Gastroesophageal sphincter (tissue), 4 donors: ENCODE data around the gene UPB1. TPM values are rescaled to one million over a fixed set of nuclear protein-coding genes. Genes with fewer than 3 reads are reported as not detected.

Experiments
- ATAC-seq: fragments of 150-250 bp; one replicate; pipeline ENCODE4 v1.9.1; 2016; ENCODE audit warnings: mild to moderate bottlenecking, moderate library complexity
- H3K27ac ChIP-seq, 4 donors: fragments of 200-600 bp; sonication (generic) in 3 of 4; 1 replicate in 3 of 4; 2 replicates in 1 of 4; pipeline ENCODE4 v1.5.1; 2016 to 2019
- H3K27me3 ChIP-seq: fragments of 200-600 bp; sonication (generic); one replicate; pipeline ENCODE4 v1.5.1; 2019
- H3K36me3 ChIP-seq, 2 donors: fragments of 200-600 bp; sonication (generic); one replicate each; pipeline ENCODE4 v1.5.1; 2019; ENCODE audit warnings: control low read depth in 1 of 2
- H3K4me1 ChIP-seq, 3 donors: fragments of 200-600 bp; sonication (generic); 1 replicate in 2 of 3; 2 replicates in 1 of 3; pipeline ENCODE4 v1.5.1; 2016 to 2019; ENCODE audit warnings: control low read depth in 2 of 3
- H3K4me3 ChIP-seq, 2 donors: fragments of 200-600 bp; sonication (generic); one replicate each; pipeline ENCODE4 v1.5.1; 2019; ENCODE audit warnings: mild to moderate bottlenecking in 1 of 2, moderate library complexity in 1 of 2
- H3K9me3 ChIP-seq, 3 donors: fragments of 200-600 bp; sonication (generic); one replicate each; pipeline ENCODE4 v1.5.1; 2017 to 2019; ENCODE audit warnings: control low read depth in 2 of 3
- EP300 ChIP-seq: sonication (generic); formaldehyde crosslinking; IDR thresholded peaks from one replicate; pipeline ENCODE4 v1.6.1; 2017; ENCODE audit warnings: antibody characterized with exemption, mild to moderate bottlenecking
- POLR2A ChIP-seq, 2 donors: fragments of 450-650 bp; IDR thresholded peaks; one replicate each; pipeline ENCODE4 v1.6.1; 2017; ENCODE audit warnings: antibody characterized with exemption in 2 of 2, mild to moderate bottlenecking in 2 of 2, moderate library complexity in 1 of 2
- POLR2AphosphoS5 ChIP-seq: sonication (generic); formaldehyde crosslinking; IDR thresholded peaks from one replicate; pipeline ENCODE4 v1.6.1; 2017; ENCODE audit warnings: antibody characterized with exemption
- WGBS, 2 donors: methylation state at CpG; one replicate each; pipeline ENCODE4 v1.1.5; 2018; ENCODE audit warnings: low coverage in 1 of 2; 5-methylcytosine and 5-hydroxymethylcytosine counted together
- total RNA-seq, 4 donors: library from RNA; depleted of rRNA; stranded (reverse); fragments of >200 nt; gene quantifications; one replicate each; pipeline ENCODE4 v1.1.0, GENCODE V29; 2016
- TF ChIP-seq, protein P1 (sequence below), 4 experiments: fragments of 200-600 bp in 2 of 4; fragments of 450-650 bp in 2 of 4; sonication (generic) in 1 of 4; IDR thresholded peaks; one replicate each; pipeline ENCODE4 v1.5.1; 2017 to 2019; ENCODE audit warnings: antibody characterized with exemption in 4 of 4, mild to moderate bottlenecking in 2 of 4, moderate library complexity in 2 of 4

Gene UPB1
- total RNA-seq, 4 donors from 2014 or later: 0.13 to 0.93 (median 0.50) TPM; not detected in 1

DNA sequence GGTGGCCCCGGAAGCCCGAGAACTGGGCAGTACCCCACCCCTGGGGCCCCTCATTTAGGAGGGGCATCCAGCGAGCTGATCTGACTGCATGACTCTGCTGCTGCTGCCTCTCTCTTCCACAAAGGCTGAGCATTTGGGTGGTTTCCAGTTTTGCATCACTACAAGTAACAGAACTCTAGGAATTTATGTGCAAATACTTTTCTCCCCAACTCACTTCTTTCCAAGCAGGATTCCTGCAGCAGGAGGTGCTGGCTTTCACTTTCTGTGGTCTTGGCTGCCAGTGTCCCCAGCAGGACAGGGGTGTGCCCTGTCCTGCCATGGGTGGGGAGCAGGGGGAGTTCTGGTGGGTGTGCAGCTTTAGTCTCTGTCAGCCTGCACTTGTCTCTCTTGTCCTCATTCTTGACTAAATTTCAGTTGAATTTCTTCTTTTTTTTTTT, 21.2 kb downstream of the UPB1 start:
- no peaks in the 10 kb centered on the region for H3K9me3 ChIP-seq
- no peaks in the 10 kb centered on the region for H3K27me3 ChIP-seq
- no peaks in the 10 kb centered on the region for H3K36me3 ChIP-seq
- no peak overlapping the region for H3K27ac ChIP-seq
- no peak for TF ChIP-seq EP300
- TF ChIP-seq POLR2A (IDR thresholded peaks at IDR 0.05): no peak
- TF ChIP-seq, protein P1, sequence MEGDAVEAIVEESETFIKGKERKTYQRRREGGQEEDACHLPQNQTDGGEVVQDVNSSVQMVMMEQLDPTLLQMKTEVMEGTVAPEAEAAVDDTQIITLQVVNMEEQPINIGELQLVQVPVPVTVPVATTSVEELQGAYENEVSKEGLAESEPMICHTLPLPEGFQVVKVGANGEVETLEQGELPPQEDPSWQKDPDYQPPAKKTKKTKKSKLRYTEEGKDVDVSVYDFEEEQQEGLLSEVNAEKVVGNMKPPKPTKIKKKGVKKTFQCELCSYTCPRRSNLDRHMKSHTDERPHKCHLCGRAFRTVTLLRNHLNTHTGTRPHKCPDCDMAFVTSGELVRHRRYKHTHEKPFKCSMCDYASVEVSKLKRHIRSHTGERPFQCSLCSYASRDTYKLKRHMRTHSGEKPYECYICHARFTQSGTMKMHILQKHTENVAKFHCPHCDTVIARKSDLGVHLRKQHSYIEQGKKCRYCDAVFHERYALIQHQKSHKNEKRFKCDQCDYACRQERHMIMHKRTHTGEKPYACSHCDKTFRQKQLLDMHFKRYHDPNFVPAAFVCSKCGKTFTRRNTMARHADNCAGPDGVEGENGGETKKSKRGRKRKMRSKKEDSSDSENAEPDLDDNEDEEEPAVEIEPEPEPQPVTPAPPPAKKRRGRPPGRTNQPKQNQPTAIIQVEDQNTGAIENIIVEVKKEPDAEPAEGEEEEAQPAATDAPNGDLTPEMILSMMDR (IDR thresholded peaks at IDR 0.05): no peak
- TF ChIP-seq POLR2AphosphoS5: no peak
- 25% methylated on average over 2 of the region's 3 CpGs; no CpG with 5 or more reads in 1 of the 2 donors for WGBS, 2 donors
- peak; percentile 67 for ATAC-seq
- H3K4me1 ChIP-seq: peaks cover 0 to 21% (median 0%) of the 10 kb centered on the region in 3 donors
- H3K4me3 ChIP-seq: no peak overlapping the region

DNA sequence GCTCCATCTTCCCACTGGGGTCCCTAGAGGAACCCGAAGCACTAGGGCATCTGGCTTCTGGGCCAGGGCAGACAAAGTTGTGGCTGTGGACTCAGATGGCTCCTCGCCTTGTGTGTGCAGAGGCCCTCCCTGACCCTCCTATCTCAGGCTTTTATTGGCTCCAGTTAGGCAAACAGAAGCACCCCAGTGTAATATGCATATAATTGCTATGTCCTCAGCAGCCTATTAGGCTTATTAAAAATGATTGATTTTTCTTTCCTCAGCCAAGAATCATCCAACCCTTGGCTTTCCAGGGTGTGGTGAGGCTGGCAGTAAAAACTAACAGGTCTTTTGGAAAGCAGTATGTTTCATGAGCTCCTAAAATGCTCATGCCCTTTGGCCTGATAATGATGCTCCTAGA, 22.3 kb downstream of the UPB1 start:
- Histone ChIP-seq H3K36me3 (no peaks in the 10 kb centered on the region), H3K27ac (no peak overlapping the region), H3K4me1 (peaks cover 0 to 21% (median 0%) of the 10 kb centered on the region in 3 donors), H3K27me3 (no peaks in the 10 kb centered on the region), H3K9me3 (no peaks in the 10 kb centered on the region), H3K4me3 (no peak overlapping the region)
- WGBS, 2 donors: 100% methylated on average over 1 of the region's 2 CpGs
- ATAC-seq: no peak
- TF ChIP-seq POLR2AphosphoS5 (no peak), POLR2A (IDR thresholded peaks at IDR 0.05) (no peak)
- TF ChIP-seq, protein P1 (IDR thresholded peaks at IDR 0.05): no peak

GRCh38 chr22:24518228-24518627, 23.1 kb downstream of the UPB1 start:
- H3K4me1 ChIP-seq: peaks cover 0 to 21% (median 0%) of the 10 kb centered on the region in 3 donors
- no peaks in the 10 kb centered on the region for H3K9me3 ChIP-seq
- no peaks in the 10 kb centered on the region for H3K27me3 ChIP-seq
- no peak overlapping the region for H3K27ac ChIP-seq
- 89 to 100% methylated on average over 1 to 3 of the region's 3 CpGs for WGBS, 2 donors
- no peak for ATAC-seq
- no peak overlapping the region for H3K4me3 ChIP-seq
- no peaks in the 10 kb centered on the region for H3K36me3 ChIP-seq
- TF ChIP-seq EP300: no peak
- no peak for TF ChIP-seq POLR2AphosphoS5
- TF ChIP-seq, protein P1 (IDR thresholded peaks at IDR 0.05): no peak
- TF ChIP-seq POLR2A (IDR thresholded peaks at IDR 0.05): no peak

DNA sequence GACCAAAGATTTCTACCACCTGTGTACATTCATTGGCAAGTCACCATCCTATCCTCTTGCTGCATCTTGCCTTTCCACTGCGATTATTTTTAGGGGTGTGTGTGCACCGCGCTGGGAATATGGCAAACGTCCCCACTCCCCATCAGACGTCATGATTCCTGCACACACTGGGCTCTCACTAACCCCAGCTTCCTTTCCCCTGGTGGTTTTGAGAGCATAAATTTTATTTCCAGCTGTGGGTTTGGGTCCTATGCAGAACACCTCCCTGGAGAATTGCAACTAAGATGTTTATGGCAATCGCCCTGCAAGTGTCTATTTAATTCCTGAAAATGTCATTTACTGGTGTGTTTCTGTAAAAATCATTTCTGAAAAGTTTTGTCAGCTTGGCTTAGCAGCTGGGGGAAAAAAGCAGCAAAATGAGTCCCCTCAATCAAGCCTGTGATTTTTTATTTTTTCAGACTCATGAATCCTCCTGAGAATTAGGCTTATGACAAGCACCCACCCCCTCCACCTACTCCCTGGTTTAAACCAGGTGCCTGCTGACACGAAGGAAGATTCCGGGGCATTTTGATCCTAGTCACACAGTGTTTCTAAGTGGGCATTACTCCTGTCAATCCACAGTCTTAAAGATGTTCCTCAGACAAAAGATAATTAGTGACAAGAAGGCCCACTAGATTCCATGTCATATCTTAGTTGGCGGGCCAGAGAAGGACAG, 23.8 kb downstream of the UPB1 start:
- H3K9me3 ChIP-seq: no peaks in the 10 kb centered on the region
- TF ChIP-seq, protein P1 (IDR thresholded peaks at IDR 0.05): no peak
- TF ChIP-seq EP300 (no peak), POLR2A (IDR thresholded peaks at IDR 0.05) (no peak), POLR2AphosphoS5 (no peak)
- ATAC-seq: no peak
- 67 to 92% methylated on average over 5 to 8 of the region's 9 CpGs for WGBS, 2 donors
- peaks cover 0 to 27% (median 0%) of the 10 kb centered on the region in 3 donors for H3K4me1 ChIP-seq
- H3K4me3 ChIP-seq: no peak overlapping the region
- no peaks in the 10 kb centered on the region for H3K36me3 ChIP-seq
- no peak overlapping the region for H3K27ac ChIP-seq
- no peaks in the 10 kb centered on the region for H3K27me3 ChIP-seq

- TF ChIP-seq, protein P1 (IDR thresholded peaks at IDR 0.05): no peak
- Histone ChIP-seq H3K4me1 (peaks cover 0 to 33% (median 3%) of the 10 kb centered on the region in 3 donors), H3K9me3 (no peaks in the 10 kb centered on the region), H3K36me3 (no peaks in the 10 kb centered on the region), H3K27ac (no peak overlapping the region), H3K4me3 (no peak overlapping the region), H3K27me3 (no peaks in the 10 kb centered on the region)
- WGBS, 2 donors: 89% methylated on average over 3 of the region's 5 CpGs; no CpG with 5 or more reads in 1 of the 2 donors
- ATAC-seq: no peak
Observed at GRCh38 chr22:24519496-24519895, 24.4 kb downstream of the UPB1 start.
